H9 (cell line): Measurements from ENCODE around the gene C20orf204. TPM values are rescaled to one million over a fixed set of nuclear protein-coding genes. Genes with fewer than 3 reads are reported as not detected.

Experiments
- DNase-seq: peaks from one replicate; pipeline ENCODE4 v3.0.0-alpha.2; 2017
- H2AFZ ChIP-seq: one replicate; pipeline ENCODE4 v1.6.1; 2013; ENCODE audit warnings: mild to moderate bottlenecking, low read length, control low read depth, moderate library complexity
- H2AK5ac ChIP-seq: 2 replicates; pipeline ENCODE4 v1.6.1; 2013; ENCODE audit warnings: low read length, control low read depth, mixed read lengths; ENCODE audit not compliant: insufficient read length
- H2BK120ac ChIP-seq: one replicate; pipeline ENCODE4 v1.6.1; 2013; ENCODE audit warnings: low read depth, mild to moderate bottlenecking, low read length, control low read depth, inconsistent platforms; ENCODE audit not compliant: poor library complexity, severe bottlenecking
- H2BK12ac ChIP-seq: 2 replicates; pipeline ENCODE4 v1.6.1; 2013; ENCODE audit warnings: low read length, control low read depth, mixed read lengths, low read depth; ENCODE audit not compliant: insufficient read length
- H2BK15ac ChIP-seq: 2 replicates; pipeline ENCODE4 v1.6.1; 2013; ENCODE audit warnings: low read depth, low read length, control low read depth
- H2BK20ac ChIP-seq: one replicate; pipeline ENCODE4 v1.6.1; 2013; ENCODE audit warnings: low read depth, mild to moderate bottlenecking, low read length, control low read depth, inconsistent platforms; ENCODE audit not compliant: poor library complexity, severe bottlenecking
- H2BK5ac ChIP-seq: 2 replicates; pipeline ENCODE4 v1.6.1; 2013; ENCODE audit warnings: low read length, control low read depth, mixed read lengths; ENCODE audit not compliant: insufficient read length
- H3K14ac ChIP-seq: 2 replicates; pipeline ENCODE4 v1.6.1; 2013; ENCODE audit warnings: low read length, control low read depth; ENCODE audit not compliant: insufficient read depth
- H3K18ac ChIP-seq: 2 replicates; pipeline ENCODE4 v1.6.1; 2013; ENCODE audit warnings: low read depth, mild to moderate bottlenecking, mixed read lengths, low read length, control low read depth; ENCODE audit not compliant: insufficient read length
- H3K23ac ChIP-seq: 2 replicates; pipeline ENCODE4 v1.6.1; 2013; ENCODE audit warnings: low read length, control low read depth, mixed read lengths, low read depth; ENCODE audit not compliant: insufficient read length
- H3K23me2 ChIP-seq: 2 replicates; pipeline ENCODE4 v1.6.1; 2013; ENCODE audit warnings: low read depth, mild to moderate bottlenecking, mixed read lengths, low read length, control low read depth; ENCODE audit not compliant: insufficient read length, poor library complexity, severe bottlenecking
- H3K27ac ChIP-seq: 2 replicates; pipeline ENCODE4 v1.5.1; 2013; ENCODE audit warnings: low read length, control low read depth, mixed read lengths, low read depth; ENCODE audit not compliant: insufficient read length
- H3K27me3 ChIP-seq: 2 replicates; pipeline ENCODE4 v1.6.1; 2013; ENCODE audit warnings: low read length, control low read depth, inconsistent platforms; ENCODE audit not compliant: insufficient read depth
- H3K4ac ChIP-seq: 2 replicates; pipeline ENCODE4 v1.6.1; 2013; ENCODE audit warnings: low read depth, mild to moderate bottlenecking, control low read depth, inconsistent platforms, low read length, moderate library complexity
- H3K4me1 ChIP-seq: 2 replicates; pipeline ENCODE4 v1.6.1; 2013; ENCODE audit warnings: low read length, control low read depth, inconsistent platforms; ENCODE audit not compliant: insufficient read depth
- H3K4me2 ChIP-seq: 2 replicates; pipeline ENCODE4 v1.6.1; 2013; ENCODE audit warnings: low read length, control low read depth, mixed read lengths; ENCODE audit not compliant: insufficient read length, insufficient read depth
- H3K56ac ChIP-seq: 2 replicates; pipeline ENCODE4 v1.6.1; 2013; ENCODE audit warnings: low read depth, mild to moderate bottlenecking, mixed read lengths, low read length, control low read depth; ENCODE audit not compliant: insufficient read length
- H3K79me1 ChIP-seq: 2 replicates; pipeline ENCODE4 v1.6.1; 2013; ENCODE audit warnings: low read depth, mild to moderate bottlenecking, moderate library complexity, low read length, control low read depth, inconsistent platforms; ENCODE audit not compliant: insufficient read depth, poor library complexity, severe bottlenecking
- H3K79me2 ChIP-seq: 2 replicates; pipeline ENCODE4 v1.6.1; 2013; ENCODE audit warnings: low read length, control low read depth, inconsistent platforms; ENCODE audit not compliant: insufficient read depth
- H3K9ac ChIP-seq: 2 replicates; pipeline ENCODE4 v1.6.1; 2013; ENCODE audit warnings: low read length, control low read depth, mixed read lengths; ENCODE audit not compliant: insufficient read length; ENCODE audit errors: extremely low read depth
- H3K9me3 ChIP-seq: one replicate; pipeline ENCODE4 v1.6.1; 2013; ENCODE audit warnings: low read depth, low read length, inconsistent platforms; ENCODE audit not compliant: control insufficient read depth
- H3T11ph ChIP-seq: one replicate; pipeline ENCODE4 v1.6.1; 2013; ENCODE audit warnings: mild to moderate bottlenecking, low read length, control low read depth, inconsistent platforms
- H4K20me1 ChIP-seq: one replicate; pipeline ENCODE4 v1.6.1; 2013; ENCODE audit not compliant: control insufficient read depth, insufficient read length, insufficient read depth
- H4K5ac ChIP-seq: 2 replicates; pipeline ENCODE4 v1.6.1; 2013; ENCODE audit warnings: low read depth, mild to moderate bottlenecking, mixed read lengths, low read length, control low read depth; ENCODE audit not compliant: insufficient read length
- H4K8ac ChIP-seq: replicated peaks from 2 replicates; pipeline ENCODE4 v1.6.1; 2013; ENCODE audit warnings: low read length, control low read depth, mixed read lengths, low read depth; ENCODE audit not compliant: insufficient read length
- H4K91ac ChIP-seq: 2 replicates; pipeline ENCODE4 v1.6.1; 2013; ENCODE audit warnings: low read depth, mild to moderate bottlenecking, moderate library complexity, mixed read lengths, low read length, control low read depth; ENCODE audit not compliant: insufficient read length
- H3K27ac Mint-ChIP-seq, 3 experiments: 2 replicates in 2 of 3; 3 replicates in 1 of 3; pipeline ENCODE4 v1.8.0; 2020 to 2021; ENCODE audit warnings: mixed read lengths in 3 of 3, mild to moderate bottlenecking in 1 of 3, moderate library complexity in 1 of 3
- H3K27me3 Mint-ChIP-seq: 2 replicates; pipeline ENCODE4 v1.8.0; 2021; ENCODE audit warnings: low read depth, mild to moderate bottlenecking, moderate library complexity, mixed read lengths
- H3K36me3 Mint-ChIP-seq, 3 experiments: 2 replicates in 2 of 3; 3 replicates in 1 of 3; pipeline ENCODE4 v1.8.0; 2020 to 2021; ENCODE audit warnings: low read depth in 3 of 3, mixed read lengths in 3 of 3; ENCODE audit not compliant: insufficient read depth in 1 of 3
- H3K4me1 Mint-ChIP-seq, 2 experiments: 2 replicates each; pipeline ENCODE4 v1.8.0; 2020; ENCODE audit warnings: mixed read lengths in 2 of 2
- H3K4me3 Mint-ChIP-seq, 2 experiments: 2 replicates in 1 of 2; 3 replicates in 1 of 2; pipeline ENCODE4 v1.8.0; 2020 to 2021; ENCODE audit warnings: mild to moderate bottlenecking in 2 of 2, mixed read lengths in 2 of 2, moderate library complexity in 1 of 2
- H3K9me3 Mint-ChIP-seq, 2 experiments: 2 replicates in 1 of 2; 3 replicates in 1 of 2; pipeline ENCODE4 v1.8.0; 2020; ENCODE audit warnings: mild to moderate bottlenecking in 2 of 2, mixed read lengths in 2 of 2, moderate library complexity in 1 of 2
- CTCF ChIP-seq: fragments of 200-600 bp; sonication (generic); conservative IDR thresholded peaks from 3 replicates; pipeline ENCODE4 v1.8.0; 2021; ENCODE audit warnings: antibody characterized with exemption, mild to moderate bottlenecking
- whole genome bisulfite sequencing: extraction: QIAGEN DNeasy Blood & Tissue Kit; methylation state at CpG from one replicate; pipeline ENCODE4 v1.1.7; 2013; ENCODE audit warnings: missing lambda C conversion rate, low lambda C conversion rate, mixed read lengths; ENCODE audit not compliant: insufficient read length; ENCODE audit errors: extremely low coverage; 5-methylcytosine and 5-hydroxymethylcytosine counted together
- total RNA-seq: library from RNA; stranded (reverse); gene quantifications from 2 replicates; pipeline ENCODE4 v1.2.1, GENCODE V29; 2021

The C20orf204 gene
- total RNA-seq, 1 experiment from 2014 or later: 2.2 TPM

GRCh38 chr20:64038565-64039292 is 2.7 kb downstream of the C20orf204 start:
- H4K8ac ChIP-seq: no peak overlapping the region

More at GRCh38 chr20:64038565-64039292, 2.7 kb downstream of the C20orf204 start:
- H3K79me2 ChIP-seq: no peaks in the 10 kb centered on the region
- no peaks in the 10 kb centered on the region for H3K79me1 ChIP-seq
- no CpG with 5 or more reads among the region's 91 CpGs for WGBS
- H3K4me3 Mint-ChIP-seq: peak overlapping the region; percentile 57 to 79
- H2BK5ac ChIP-seq: no peak overlapping the region
- no peak overlapping the region for H3K23ac ChIP-seq
- no peak overlapping the region for H3T11ph ChIP-seq
- H3K14ac ChIP-seq: no peak overlapping the region
- H4K91ac ChIP-seq: no peak overlapping the region
- no peak overlapping the region for H3K4ac ChIP-seq
- H3K27me3 Mint-ChIP-seq: peaks cover 48% of the 10 kb centered on the region
- peak; percentile 84 for TF ChIP-seq CTCF
- peaks cover 14% of the 10 kb centered on the region for H3K23me2 ChIP-seq
- H3K4me2 ChIP-seq: peak overlapping the region; percentile 32
- H3K9ac ChIP-seq: no peak overlapping the region
- H3K18ac ChIP-seq: no peak overlapping the region
- peaks cover 5% of the 10 kb centered on the region for H3K4me1 ChIP-seq
- no peak overlapping the region for H3K27ac Mint-ChIP-seq
- H3K27me3 ChIP-seq: peaks cover 13% of the 10 kb centered on the region; the same call in 1 of the 2 replicates
- no peak overlapping the region for H2BK12ac ChIP-seq
- peaks cover 0 to 2% of the 10 kb centered on the region in 2 experiments; a peak in 1 of 5 replicates for H3K9me3 Mint-ChIP-seq
- H3K36me3 Mint-ChIP-seq: peaks cover 0 to 11% (median 9%) of the 10 kb centered on the region in 3 experiments; a peak in 5 of 7 replicates
- H3K27ac ChIP-seq: no peak overlapping the region
- H2AK5ac ChIP-seq: no peak overlapping the region
- DNase-seq: peak; percentile 89
- no peak overlapping the region for H2BK120ac ChIP-seq
- no peak overlapping the region for H2BK20ac ChIP-seq
- H4K20me1 ChIP-seq: no peaks in the 10 kb centered on the region
- H4K5ac ChIP-seq: no peak overlapping the region
- no peak overlapping the region for H2AFZ ChIP-seq
- no peak overlapping the region for H2BK15ac ChIP-seq
- no peaks in the 10 kb centered on the region for H3K9me3 ChIP-seq
- H3K4me1 Mint-ChIP-seq: peaks cover 25% of the 10 kb centered on the region in 2 experiments
- no peak overlapping the region for H3K56ac ChIP-seq
